Measurements from ENCODE around the gene MUC4.
"Not testable (repeated sequence)": the region's sequence is repeated elsewhere in the genome, so short reads cannot be mapped to it uniquely, and the experiment has no call there.

MUC4 gene

DNA sequence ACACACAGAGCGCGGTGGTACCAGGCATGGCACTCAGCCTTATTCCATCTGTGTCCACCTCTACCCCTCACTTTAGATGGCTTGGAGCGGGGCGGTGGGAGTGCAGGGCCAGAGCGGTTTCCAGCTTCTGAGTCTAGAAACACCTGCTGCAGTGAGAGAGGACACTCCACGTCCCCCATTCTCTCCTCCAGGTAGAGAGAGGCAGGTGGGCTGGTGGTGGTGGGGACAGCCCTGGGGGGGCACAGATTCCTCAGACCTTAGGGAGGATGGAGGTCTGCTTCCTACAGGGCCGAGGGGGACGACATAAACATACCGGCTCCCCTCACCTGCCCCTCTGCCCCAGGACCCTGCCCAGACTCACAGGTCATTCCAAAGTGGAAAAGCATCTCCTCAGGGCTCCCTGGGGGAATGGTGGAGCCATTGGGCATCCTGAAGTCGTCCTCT is 50.6 kb downstream of the MUC4 start:
- DNase-seq (ENCODE audit: low read depth, low spot score), result no peak

DNA sequence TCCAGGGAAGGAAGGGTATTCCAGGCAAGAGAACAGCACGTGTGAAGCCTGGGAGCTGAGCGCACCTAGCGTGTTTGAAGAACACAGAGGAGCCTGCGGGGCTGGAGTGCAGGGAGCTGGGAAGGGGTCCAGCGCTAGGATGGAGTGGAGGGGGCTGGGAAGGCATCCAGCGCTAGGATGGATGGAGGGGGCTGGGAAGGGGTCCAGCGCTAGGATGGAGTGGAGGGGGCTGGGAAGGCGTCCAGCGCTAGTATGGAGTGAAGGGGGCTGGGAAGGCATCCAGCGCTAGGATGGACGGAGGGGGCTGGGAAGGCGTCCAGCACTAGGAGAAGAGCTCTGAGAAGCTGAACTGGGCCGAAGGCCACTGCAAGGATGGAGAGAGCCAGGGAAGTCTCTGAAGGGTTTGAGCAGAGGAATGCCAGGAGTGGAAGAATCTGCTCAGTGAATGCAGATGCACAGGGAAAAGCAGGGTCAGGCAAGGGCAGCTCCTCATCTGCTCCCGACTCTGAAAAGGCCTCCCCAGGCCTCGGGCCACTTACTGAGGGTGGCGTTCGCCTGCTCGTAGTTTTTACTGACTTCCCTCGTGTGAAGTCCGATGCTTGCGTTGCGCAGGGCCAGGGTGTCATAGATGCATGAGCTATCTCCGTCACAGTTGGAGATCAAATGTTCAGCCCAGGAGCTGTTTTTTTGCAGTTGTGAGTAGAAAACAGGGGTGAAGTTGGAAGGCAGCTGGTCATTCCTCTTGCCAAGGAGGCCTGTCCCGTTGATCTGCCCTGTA is 51.2 kb downstream of the MUC4 start:
- no peak for DNase-seq (ENCODE audit: low read depth, low spot score)

DNA sequence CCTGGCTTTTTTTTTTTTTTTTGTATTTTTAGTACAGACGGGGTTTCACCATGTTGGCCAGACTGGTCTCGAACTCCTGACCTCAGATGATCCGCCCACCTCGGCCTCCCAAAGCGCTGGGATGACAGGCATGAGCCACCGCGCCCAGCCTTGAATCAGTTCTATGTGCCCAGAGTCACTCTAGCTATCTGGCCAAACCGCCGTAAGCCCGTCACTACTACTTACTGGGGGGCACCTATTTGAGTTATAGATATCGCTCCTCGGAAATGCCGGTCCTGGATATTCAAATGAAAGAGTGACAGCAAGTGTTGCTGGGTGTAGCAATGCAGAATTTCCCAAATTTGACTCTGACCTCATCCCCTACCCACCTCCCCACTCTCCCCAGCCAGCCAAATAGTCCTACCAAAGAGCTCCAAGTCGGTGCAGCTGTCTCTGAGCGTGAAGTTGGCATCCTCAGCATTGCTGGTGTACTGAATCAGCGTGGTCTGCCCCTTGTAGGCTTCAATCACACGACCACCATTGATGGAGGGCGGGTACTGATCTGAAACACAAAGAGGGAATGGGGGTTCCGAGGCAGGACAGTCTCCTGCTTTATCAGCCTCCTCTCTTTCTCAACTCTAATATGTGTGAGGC is 52.9 kb downstream of the MUC4 start:
- no peak for DNase-seq (ENCODE audit: low read depth, low spot score)

DNA sequence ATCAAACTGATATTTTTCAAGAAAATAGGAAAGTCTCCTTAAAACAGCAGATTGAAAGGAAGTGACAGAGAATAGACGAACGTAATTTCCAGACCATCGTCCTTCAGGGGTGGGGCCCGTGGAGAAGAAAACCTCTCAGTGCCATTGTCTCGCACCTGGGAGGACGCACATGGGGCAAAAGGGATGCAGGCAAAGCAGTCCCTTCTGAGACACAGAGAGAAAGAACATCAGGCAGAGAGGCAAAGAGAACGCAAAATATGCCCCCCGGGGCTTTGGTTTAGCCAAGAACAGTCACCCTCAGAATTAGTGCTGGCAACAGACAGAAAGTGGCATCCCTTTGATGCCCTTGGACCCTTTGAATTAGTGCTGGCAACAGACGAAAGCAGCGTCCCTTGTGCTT is 53.9 kb downstream of the MUC4 start:
- DNase-seq (ENCODE audit: low read depth, low spot score), result no peak

DNA sequence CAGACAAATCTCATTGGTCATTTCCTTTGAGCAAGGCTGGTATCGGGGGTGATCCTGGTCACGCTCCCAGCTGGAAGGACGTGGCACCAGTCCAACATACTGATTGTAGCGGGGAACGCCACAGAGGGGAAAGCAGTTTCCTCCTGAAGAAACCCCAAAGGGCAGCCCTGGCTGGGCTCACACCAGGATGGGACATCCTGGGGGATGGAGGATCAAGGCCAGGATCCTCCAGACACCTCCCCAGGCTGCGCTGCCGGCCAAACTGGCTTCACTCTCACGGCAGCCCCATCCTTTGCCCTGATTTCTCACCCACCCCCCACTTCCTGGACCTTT is 54.3 kb downstream of the MUC4 start:
- DNase-seq (ENCODE audit: low read depth, low spot score), result no peak

DNA sequence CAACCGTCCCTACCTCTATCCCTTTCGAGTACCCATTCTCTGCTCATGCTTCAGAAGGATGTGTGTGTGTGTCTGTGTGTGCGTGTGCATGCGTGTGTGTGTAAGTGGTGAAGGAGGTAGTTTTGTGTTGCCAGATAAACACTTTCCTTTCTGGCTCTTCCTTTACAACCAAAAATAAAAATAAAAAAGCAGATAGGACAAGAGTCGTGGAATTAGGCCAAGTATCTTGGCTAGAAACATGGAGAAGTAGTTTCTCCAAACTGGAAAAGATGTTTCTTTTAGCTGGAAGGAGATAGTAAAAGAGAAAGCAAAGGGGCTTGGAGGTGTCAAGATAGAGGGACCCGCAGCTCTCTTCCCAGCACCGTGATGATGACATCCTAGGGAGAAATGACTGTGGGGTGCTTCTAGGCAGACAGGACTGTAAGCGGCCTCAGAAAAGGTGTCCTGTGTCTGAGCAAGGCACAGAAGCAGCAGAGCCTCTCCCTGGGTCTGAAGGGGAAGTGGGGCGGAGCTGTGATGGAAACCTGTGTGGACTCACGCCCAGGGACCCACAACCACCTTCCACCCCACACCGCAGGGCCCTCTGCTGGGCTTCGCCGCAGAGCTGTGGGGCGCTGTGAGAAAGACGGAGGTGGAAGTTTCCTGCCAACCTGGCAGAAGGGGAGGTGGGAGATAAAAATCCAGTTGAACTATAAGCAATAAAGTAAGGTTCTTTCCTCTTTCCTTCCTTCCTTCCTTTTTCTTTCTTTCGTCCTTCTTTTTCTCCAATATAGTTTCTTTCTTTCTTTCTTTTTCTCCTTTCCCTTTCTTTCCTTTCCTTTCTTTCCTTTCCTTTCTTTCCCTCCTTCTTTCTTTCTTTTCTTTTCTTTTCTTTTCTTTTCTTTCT is 55.7 kb downstream of the MUC4 start:
- no peak for DNase-seq (ENCODE audit: low read depth, low spot score)

DNA sequence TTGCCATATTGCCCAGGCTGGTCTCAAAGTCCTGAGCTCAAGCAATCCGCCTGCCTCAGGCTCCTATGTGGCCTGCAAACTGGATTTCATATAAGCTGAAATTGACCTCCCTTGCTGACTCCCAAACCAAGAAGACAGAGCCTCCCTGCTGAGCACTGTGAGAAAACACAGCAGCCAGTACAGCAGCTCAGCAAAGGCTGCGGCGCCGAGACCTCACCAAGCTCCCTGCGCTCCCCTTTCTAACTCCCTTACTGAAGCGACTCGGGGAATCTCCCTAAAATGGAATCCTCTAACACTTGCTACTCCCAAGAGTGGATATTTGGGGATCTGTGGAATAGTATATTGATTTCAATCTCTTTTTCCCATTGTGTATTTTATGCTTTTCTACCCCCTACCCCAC is 56.3 kb downstream of the MUC4 start:
- no peak for DNase-seq (ENCODE audit: low read depth, low spot score)

DNA sequence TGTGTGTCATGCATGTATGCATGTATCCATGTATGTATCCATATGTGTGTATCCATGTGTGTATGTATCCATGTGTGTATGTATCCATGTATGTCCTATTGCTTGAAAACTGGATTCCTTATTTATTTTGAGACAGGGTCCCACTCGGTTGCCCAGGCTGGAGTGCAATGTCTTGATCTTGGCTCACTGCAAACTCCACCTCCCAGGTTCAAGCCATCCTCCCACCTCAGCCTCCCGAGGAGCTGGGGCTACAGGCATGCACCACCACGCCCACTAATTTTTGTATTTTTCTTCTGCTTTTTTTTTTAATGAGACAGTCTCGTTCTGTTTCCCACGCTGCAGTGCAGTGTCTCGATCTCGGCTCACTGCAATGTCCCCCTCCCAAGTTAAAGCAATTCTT is 56.8 kb downstream of the MUC4 start:
- DNase-seq (ENCODE audit: low read depth, low spot score), result no peak

DNA sequence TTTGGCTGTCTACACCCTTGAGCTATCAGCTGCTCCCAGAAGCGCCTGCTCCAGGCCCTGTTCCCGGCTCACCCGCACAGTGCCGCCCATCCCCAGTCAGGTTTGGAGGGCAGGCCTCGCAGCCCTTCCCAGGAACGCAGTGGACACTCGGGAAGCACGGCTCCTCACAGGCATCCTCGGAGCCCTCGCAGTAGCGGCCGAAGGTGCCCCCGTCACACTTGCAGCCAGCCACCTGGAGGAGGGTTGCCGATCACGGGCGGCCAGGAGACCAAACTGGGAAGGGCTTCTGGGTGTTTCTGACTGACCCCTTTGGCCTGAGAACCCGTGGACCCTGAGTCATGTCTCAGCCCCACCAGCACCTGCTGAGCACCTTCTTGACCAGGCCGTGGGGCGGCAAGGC is 57.6 kb downstream of the MUC4 start:
- no peak for DNase-seq (ENCODE audit: low read depth, low spot score)

DNA sequence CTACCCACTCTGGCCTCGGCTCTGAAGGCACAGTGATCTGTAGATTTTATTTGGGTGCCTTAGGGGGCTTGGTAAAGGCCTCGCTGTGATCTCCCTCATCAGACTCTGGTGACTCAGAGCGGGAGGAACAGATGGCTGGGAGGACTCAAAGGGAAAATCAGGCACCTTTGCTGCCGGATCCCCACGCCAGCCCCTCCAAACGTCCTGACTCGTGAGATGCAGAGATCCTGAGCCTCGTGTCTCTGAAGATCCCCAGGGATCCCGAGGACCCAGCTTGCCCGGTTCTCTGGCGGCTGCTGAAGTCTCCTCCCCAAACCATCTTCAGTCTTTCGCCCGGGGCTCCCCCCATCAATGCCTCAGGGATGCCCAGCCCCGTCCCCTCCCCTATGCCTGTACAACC is 58.1 kb downstream of the MUC4 start:
- DNase-seq (ENCODE audit: low read depth, low spot score), result no peak

DNA sequence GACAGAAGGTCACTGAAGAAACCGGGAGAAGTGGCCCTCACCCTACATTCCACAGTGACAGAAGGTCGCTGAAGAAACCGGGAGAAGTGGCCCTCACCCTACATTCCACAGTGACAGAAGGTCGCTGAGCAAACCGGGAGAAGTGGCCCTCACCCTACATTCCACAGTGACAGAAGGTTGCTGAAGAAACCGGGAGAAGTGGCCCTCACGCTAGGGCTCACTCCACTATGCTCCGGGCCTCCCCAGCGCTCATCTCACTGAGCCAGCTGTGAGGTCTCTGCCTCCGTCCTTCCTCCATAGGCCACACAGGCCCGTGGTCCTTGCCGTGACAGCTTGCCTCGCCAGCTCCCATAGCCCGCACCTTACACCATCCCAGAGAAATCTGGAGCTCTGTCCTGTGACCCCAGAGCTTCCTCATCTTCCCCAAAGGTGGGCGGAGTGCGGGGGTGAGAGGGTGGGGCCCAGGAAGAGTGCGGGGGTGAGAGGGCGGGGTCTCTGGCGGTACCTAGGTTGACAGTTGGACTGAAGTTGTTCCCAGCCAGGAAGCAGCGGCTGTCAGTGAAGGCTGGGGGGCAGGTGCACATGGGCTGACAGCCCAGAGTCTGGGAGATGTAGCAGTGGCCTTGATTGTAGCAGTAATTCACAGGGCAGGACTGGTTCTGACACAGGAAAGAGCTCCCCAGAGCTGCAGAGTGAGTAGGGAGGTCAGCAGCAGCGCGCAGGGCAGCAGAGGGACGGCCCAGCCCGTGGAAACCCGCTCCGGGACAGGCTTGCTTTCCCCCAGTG is 59.0 kb downstream of the MUC4 start:
- no peak for DNase-seq (ENCODE audit: low read depth, low spot score)

DNA sequence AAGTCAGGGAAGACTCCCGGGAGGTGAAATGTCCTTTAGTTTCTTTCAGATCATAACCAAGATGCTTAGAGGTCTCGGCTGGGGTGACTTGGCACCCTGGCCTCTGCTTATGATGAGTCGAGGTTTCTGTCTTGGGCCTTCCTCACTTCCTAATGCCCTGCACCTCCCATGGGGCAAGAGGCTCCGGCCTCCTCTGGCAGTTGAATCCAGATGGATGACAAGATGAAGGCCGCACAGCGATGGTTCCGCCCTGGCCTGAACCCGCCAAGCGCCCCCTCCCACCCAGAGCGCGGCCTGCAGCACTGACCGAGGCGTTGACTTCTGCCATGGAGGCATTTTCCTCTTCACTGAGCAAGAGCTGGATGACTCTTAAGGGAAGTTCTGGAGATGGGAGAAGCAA is 59.7 kb downstream of the MUC4 start:
- DNase-seq (ENCODE audit: low read depth, low spot score), result no peak

DNA sequence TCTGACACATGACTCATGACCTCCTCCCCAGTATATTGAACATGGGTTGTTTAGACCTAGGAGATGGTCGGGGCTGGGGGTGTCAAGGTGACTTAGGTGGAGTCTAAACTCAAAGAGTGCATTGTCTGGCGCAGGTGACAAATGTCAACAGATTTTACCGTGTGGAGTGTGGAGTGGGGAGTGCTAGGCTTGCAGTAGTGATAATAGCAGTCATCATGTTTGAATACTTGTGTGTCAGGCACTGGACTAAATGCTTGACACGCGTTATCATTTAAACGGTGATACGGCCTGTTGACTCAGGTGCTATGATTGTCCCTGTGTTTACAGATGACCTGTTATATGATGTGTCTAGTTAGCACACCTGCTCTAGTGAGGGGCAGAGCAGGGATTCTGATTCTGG is 60.2 kb downstream of the MUC4 start:
- DNase-seq (ENCODE audit: low read depth, low spot score), result no peak

DNA sequence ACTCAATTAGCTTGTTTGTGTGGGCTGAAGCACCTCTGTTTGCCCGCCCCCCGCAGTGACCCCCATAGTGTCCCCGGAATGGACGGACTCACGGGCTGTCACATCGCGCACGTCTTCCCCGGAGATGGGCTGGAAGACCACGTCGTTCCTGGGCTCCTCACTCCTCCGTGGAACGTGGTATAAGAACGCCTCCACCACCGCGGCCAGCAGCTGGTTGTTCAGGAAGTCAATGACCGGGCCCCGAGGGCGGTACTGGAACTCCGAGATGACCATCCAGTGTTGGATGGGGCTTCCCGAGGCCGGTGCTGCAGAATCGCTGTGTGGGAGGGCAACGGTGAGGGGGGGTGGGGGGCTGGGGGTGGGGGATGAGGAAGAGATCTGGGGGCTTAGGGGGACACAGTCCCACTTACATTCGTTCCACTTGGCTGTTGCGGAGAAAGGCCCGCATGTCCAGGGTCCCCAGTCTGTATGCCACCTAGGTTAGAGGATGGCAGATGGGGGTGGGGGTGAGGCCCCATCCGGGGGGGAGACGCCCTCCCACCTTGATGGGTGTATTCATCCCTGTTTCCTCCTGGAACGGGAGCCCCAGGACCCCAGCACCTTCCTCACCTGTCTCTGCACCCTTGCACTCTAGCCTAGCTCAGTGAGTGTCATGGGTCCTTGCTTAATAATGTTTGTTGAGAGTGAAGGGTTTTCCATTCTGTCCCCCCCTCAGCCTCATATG is 60.8 kb downstream of the MUC4 start:
- DNase-seq (ENCODE audit: low read depth, low spot score), result no peak

DNA sequence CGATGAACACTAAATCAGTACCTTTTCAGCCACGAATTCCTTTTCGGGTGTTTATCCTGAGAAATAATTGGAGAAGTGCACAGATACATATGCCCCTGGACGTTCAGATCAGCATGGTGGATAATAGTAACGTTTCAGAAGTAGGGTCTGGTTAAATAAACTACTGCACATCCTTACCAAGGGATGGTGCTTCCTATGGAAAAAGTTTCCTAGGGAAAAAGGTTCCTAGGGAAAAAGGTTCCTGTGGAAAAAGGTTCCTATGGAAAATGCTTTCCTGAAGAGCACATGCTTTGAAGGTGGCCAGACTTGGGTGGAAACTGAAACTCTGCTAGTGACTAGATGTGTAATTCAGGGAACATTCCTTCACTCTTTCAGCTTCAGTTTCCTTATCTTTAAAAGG is 62.6 kb downstream of the MUC4 start:
- not testable (repeated sequence) for DNase-seq (ENCODE audit: low read depth, low spot score)

DNA sequence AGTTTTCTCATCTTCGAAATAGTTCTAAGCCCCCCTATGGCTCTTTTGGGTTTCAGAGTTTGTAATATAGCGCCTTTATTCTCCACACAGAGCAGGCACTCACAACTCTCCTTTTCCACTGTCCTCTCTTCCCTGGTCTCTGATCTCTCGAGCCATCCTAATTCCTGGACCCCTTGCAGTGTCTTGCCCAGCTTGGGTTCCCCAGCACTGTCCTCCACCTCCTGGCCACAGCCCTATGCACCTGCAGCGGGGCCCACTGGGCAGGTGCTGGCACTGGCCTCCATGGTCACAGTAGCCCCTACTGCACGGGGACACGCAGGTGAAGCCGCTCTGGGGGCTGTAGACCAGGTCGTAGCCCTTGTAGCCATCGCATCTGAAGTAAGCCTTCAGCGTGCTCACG is 63.1 kb downstream of the MUC4 start:
- no peak for DNase-seq (ENCODE audit: low read depth, low spot score)

DNA sequence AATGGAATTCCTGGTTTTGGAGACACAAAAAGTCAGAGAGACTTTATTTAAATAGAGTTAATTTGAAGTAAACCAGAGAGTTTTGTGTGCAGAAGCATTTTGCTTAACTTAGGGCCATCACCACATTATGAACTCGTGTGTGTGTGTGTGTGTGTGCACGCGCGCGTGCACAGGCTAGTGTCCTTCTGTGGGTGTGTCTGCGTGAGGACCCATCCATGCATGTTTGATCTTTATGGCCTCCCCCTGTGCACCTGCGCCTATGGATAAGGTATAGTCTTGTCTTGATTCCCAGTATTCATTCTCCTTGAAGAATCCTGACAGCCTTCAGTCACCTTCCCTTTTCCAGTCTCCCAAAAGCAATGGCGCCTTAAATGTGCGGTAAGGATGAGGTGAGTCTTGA is 65.0 kb downstream of the MUC4 start:
- no peak for DNase-seq (ENCODE audit: low read depth, low spot score)

DNA sequence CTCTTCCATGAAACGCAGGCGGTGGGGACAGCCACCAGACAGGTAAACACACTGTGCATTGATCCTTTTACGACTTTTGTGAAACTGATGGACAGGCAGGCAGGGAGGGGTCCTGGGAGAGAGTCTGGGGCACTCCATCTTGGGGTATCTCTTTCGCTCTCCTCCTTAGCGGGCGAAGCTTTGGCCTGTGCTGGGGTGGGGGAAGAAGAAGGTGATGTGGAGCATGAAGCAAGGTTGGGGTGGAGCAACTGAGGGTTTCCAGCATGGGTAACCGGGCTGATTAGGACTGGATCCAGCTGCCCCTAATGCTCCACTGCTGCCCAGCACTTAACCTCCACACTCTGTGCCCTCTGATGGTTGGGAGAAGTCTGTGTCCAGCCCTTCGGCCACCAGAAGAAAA is 65.4 kb downstream of the MUC4 start:
- DNase-seq (ENCODE audit: low read depth, low spot score), result no peak

DNA sequence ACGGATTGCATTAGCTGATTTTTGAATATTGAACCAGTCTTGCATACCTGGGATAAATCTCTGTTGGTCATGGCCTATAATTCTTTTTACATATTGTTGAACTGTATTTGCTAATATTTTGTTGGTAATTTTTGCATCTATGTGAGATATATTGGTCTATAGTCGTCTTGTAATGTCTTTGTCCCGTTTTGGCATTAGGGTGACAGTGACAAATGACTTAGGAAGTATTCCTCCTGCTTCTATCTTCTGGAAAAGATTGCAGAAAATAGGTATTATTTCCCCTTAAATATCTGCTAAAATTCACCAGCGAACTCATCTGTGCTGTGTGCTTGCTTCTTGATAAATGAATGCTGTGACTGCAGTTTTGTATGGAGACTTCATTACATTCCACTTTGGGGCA is 67.3 kb downstream of the MUC4 start:
- no peak for DNase-seq (ENCODE audit: low read depth, low spot score)

DNA sequence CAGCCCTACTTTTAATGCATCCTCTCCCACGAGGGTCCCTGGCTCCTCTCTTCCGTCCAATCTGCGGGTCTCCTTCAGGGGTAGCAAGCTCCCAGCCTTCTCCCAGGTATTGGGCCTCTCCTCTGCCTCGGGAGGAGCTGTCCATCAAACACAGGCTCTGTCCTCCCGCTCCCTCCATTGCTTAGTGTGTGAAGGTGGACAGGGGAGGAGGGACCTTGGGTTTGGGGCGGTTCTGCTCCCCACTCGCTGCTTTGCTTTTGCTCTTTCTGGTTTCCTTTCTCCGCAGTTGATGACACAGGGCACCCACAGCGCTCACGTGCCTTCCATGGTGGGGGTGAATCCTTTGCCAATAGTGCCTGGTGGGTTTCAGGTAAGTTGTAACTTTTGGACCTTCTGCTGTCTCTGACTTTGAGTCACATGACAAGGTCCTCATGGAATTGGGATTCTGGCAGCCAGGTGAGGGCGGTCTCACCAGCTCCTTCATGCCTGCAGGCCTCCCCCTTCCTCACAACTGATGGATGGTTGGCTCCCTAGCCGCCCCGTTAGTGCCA is 72.1 kb downstream of the MUC4 start:
- no peak for DNase-seq (ENCODE audit: low read depth, low spot score)

Measured in iPS DF 19.7 (cell line).